Keratinocyte (primary cell): Measurements from ENCODE around the gene C5AR1.
A peak's percentile ranks its signal among the peaks of the same experiment; 100 is the strongest.

ENCODE experiments used
- CTCF ChIP-seq, 3 experiments: IDR thresholded peaks in 1 of 3; conservative IDR thresholded peaks in 1 of 3; optimal IDR thresholded peaks in 1 of 3; 2 replicates in 2 of 3; 3 replicates in 1 of 3; pipeline versions ENCODE3 to v1.5.1; 2011; ENCODE audit warnings: low read length in 3 of 3, mild to moderate bottlenecking in 3 of 3, moderate library complexity in 2 of 3, control low read depth in 1 of 3, inconsistent platforms in 1 of 3; ENCODE audit not compliant: insufficient read depth in 2 of 3; ENCODE audit errors: extremely low read depth in 1 of 3
- EZH2 ChIP-seq: IDR thresholded peaks from one replicate; pipeline ENCODE4 v1.6.1; 2012; ENCODE audit warnings: inconsistent platforms, mild to moderate bottlenecking, low read length, moderate library complexity

- peak; percentile 92 to 100 (median 96) for TF ChIP-seq CTCF (optimal IDR thresholded peaks at IDR 0.05 in 1 of 3, IDR thresholded peaks at IDR 0.05 in 1 of 3, conservative IDR thresholded peaks at IDR 0.05 in 1 of 3; ENCODE audit: extremely low read depth in 1 of 3, insufficient read depth in 2 of 3, low read length in 3 of 3)
- TF ChIP-seq EZH2 = no peak
Measured at GRCh38 chr19:47348819-47349795, 39.4 kb downstream of the C5AR1 start, which contains the start of gene DHX34.
